Stimulated activated CD8-positive, alpha-beta memory T cell treated with anti-CD3 and anti-CD28 coated beads, Interleukin-15, amount 100 ng/mL, for 24 hours (primary cell): ENCODE data around the gene SUN5.
"Not testable (repeated sequence)": the region's sequence is repeated elsewhere in the genome, so short reads cannot be mapped to it uniquely, and the experiment has no call there.

Experiments
- DNase-seq: peaks from one replicate; pipeline ENCODE4 v3.0.0-alpha.2; 2020; ENCODE audit warnings: low read depth

Gene SUN5, protein sequence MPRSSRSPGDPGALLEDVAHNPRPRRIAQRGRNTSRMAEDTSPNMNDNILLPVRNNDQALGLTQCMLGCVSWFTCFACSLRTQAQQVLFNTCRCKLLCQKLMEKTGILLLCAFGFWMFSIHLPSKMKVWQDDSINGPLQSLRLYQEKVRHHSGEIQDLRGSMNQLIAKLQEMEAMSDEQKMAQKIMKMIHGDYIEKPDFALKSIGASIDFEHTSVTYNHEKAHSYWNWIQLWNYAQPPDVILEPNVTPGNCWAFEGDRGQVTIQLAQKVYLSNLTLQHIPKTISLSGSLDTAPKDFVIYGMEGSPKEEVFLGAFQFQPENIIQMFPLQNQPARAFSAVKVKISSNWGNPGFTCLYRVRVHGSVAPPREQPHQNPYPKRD

DNA sequence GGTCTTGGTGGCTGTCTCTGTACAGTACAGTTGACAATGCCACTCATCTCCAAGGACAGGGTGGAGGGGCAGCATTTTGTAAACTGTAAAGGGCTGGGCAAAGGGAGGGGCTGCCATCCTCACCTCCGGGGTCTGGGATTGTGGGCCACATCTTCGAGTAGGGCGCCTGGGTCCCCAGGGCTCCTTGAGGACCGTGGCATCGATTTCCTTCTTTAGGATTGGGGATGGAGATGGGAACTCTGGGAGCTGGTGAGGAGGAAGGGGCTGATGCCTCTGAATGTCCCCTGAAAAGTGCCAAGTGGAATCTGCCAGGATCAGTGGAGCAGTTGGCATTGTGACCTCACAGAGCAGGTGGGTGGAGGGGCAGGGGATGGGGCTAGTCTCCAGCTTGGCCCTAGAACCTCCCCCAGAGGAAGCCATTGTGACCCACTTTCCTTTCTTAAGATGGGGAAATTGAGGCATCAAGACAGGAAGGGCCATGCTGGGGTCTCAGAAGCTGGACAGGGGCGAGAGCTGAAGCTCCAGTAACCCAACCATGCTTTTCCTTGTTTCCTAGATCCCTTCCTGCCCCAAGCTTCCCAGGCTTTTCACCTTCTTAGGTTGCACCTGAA lies at the start of gene SUN5:
Gene SUN5 (minus strand): TSS at position 293 of the 611 bp plus-strand sequence. CDS start 93 bp downstream, at position 200.
- DNase-seq: no peak

DNA sequence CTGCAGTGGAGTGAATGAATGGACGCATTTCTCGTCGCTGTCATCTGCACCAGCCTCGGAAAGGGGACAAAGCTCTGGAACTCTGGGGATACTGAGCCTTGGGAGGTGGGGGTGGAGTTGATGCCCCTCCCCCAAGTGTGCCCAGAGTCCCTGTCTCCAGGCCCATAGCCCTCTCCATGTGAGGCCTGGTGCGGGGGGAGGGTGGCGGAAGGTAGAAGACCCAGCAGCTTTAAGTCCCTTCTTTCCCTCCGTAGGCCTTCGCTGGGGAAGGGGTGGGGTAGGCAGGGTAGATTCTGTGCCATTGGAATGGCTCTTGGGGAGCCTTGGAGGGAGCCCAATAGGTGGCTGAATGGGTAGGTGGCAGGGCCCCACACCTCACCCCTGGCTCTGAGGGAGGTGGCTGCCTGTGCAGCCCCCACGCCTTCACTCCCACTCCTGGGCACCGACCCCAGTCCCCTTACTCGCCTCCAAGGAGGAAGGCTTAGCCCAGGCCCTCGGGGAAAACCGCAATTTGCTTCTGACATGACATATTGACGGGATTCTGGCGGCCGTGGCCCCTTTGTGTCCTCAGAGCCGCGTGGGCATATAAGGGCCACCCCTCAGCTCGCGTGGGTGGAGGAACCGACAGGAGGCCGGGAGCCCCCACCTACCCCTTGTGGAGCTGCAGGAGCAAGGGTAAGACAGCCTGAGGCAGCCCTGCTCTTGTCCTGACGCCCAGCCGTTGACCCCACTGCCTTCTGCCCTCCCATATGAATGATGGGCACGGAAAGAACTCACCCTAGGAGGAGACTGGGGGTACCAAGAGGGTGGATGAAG lies 49.3 kb upstream of the SUN5 start, which contains the start of gene BPIFB3:
Gene BPIFB3 (plus strand): TSS at position 613 of the 816 bp plus-strand sequence. CDS start 1,533 bp downstream, outside the sequence.
- no peak for DNase-seq

DNA sequence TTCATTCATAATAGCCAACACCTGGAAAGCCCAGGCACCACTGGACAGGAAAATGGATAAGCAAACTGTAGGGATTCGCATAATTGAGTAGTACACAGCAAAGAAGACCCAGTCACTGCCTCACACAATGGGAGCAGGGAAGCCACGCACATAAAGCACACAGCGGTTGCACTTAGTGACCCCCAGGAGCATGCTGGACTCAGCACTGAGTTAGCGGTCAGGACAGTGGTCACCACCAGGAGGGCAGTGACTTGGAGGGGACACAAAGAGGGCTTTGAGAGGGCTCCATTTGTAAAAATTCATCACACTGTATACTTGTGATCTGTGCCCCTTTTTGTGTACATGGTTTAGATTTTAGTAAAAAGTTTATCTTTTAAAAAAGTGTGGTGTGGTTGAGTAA lies 47.1 kb upstream of the SUN5 start:
- DNase-seq: no peak

DNA sequence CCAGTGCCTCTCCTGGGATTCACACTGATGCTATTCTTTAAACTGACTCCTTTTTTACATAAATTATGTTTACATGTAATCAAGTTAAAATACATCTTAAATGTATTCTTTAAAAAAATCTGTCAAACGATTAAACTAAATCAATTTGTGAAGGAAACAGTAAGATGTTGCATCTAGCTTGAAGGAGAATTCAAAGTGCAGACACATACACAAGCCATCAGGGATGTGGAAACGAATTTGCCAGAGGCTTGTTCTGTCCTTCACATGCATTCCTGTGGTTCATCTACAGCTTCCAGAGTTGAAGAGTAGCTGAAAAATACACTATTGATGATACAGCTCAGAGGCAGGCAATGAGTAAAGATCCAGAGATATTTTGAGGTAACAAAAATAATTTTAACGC lies 42.2 kb upstream of the SUN5 start:
- DNase-seq: no peak

DNA sequence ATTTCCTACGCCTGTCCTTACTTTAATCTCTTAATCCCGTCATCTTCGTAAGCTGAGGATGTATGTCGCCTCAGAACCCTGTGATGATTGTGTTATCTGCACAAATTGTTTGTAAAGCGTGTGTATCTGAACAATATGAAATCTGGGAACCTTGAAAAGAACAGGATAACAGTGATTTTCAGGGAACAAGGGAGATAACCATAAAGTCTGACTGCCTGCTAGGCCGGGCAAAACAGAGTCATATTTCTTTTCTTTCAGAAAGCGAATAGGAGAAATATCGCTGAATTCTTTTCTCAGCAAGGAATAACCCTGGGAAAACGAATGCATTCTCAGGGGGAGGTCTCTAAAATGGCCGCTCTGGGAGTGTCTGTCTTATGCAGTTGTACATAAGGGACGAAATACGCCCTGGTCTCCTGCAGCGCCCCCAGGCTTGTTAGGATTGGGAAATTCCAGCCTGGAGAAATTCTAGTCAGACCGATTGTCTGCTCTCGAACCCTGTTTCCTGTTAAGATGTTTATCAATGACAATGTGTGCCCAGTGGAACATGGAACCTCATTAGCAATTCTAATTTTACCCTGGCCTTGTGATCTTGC lies 41.0 kb upstream of the SUN5 start:
- not testable (repeated sequence) for DNase-seq

DNA sequence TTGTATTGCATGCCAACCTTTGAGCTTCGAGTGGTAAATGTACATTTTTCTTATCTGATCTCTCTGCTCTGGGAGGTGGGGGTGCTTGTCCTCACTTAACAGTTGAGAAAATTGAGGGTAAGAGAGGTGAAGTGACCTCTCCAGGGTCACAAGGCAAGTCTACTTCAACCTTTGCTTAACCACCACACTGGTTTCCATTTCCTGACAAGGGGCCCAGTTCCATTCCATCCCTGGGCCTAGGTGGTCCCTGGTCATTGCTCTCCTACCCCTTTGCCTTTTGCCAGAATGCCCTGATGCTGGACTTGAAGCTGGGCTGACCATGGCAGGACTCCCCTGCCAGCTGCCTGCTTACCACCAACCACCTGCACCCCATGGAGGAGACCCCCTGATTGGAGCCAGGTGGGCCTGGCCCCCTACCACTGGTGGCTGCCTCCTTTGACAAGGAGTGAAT lies 39.5 kb upstream of the SUN5 start:
- no peak for DNase-seq

DNA sequence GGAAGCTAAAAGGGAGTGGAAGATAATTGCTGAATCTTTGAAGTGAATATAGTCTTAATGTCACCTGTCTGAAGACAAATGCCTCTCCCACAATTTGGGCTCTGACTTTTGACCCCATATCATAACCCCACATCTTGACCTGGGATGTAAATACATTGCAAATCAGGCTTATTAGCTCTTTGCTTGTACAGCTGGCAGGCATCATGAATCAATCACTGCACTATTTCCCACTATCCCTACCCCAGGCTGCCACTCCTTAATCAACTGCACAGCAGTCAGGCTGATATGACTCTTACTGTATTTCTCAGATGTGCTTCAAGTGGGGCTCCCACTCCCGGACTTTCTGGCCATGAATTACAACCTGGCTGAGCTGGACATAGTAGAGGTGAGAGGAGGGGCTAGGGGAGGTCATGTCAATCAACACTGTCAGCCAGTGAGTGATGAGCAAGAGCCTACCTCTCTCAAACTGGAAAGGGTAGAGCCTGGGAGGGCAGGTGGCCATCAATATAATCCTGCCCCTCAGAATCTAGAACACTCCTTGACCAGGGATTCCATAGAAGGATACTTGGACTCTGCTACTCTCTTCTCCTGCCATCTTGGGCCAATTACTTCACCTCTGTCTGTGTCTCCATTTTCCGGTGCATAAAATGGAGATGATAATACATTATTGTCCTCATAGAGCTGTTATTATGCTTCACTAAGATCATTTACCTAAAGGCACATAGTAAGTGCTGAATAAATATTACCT lies 38.9 kb upstream of the SUN5 start:
- no peak for DNase-seq

DNA sequence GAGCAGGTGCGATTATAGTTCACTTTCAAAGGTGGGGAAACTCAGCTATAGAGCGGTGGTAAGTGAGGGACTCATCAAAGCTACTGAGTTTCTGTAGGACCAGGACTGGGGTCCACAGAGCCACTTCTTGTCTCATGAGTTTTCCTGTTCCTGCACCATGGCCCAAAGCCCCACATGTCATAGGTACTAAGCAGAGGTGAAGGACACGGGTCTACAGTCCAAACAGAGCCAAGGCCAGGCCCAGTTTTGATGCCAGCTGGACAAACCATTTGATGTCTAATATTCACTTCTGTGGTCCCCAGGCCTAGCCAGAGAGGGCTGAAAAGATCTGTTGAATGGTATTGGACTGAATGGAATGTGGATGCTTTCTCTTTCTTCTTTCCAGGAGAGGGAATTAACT lies 38.2 kb upstream of the SUN5 start:
- no peak for DNase-seq

DNA sequence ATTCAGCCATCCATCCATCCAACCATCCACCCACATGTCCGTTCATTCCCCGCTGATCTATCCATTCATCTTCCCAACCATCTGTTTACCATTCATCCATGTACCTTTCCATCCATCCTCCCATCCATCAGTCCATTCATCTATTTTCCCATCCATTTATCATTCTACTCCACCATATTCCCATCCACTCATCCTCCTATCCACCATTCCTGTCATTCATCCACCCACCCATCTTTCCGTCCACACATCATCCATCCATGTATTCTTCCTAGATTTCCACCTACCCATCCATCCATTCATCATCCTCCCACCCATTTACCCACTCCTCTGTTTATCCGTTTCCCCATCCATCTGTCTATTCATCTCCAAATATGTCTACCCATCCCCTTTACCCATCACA lies 34.0 kb upstream of the SUN5 start:
- no peak for DNase-seq

DNA sequence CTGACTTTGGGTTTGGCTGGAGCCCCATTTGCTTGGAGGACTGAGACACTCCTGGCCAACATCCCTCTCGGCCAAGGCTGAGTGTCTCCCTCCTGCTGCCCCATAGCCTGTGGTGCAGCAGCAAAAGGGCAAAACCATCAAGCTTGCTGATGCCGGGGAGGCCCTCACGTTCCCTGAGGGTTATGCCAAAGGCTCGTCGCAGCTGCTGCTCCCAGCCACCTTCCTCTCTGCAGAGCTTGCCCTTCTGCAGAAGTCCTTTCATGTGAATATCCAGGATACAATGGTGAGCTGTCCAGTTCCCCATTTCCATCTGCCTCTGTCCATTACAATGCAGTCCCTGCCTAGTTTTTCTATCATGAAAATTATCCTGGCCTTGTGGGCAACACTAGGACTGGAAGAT lies 33.2 kb upstream of the SUN5 start:
- DNase-seq: no peak

DNA sequence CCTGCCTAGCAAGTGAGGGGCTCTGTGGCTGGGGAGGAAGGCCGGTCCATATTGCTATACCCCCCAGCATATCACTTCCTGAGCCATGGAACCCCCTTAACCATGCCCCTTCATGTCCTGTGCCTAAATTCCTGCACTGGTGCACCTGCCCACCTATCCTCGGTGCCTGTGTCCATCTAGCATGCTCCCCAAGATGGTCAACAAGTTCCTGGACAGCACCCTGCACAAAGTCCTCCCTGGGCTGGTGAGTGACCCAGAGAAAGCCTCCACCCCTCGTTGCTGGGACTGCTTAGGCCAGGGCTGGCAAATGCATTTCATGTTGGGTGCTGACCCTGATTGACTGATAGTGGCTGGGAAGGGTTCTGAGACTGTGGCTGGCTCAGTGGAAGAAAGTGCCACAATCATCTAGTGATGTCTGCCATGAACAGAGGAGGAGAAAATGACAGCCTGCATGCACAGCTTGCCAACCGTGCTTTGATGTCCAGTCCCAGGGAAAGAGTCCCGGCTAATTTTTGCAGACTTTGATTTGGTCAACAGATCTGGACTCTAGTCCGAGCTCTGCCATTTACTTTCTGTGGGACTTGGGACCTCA lies 30.8 kb upstream of the SUN5 start:
- no peak for DNase-seq

DNA sequence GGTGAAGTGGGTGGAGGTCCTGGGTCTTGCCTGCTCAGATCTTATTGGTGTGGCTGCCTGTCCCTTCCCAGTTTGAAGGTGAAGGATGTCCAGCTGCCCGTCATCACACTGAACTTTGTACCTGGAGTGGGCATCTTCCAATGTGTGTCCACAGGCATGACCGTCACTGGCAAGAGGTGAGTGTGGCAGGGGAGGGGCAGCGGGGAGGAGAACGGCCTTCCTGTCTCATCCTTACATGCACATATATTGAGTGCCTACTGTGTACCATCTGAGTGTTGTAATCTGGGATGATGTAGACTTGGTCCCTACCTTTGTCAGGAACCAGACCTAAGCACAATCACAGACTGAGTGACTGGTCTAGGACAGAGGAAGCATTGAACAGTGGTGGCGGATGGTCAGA lies 29.9 kb upstream of the SUN5 start:
- DNase-seq: no peak

DNA sequence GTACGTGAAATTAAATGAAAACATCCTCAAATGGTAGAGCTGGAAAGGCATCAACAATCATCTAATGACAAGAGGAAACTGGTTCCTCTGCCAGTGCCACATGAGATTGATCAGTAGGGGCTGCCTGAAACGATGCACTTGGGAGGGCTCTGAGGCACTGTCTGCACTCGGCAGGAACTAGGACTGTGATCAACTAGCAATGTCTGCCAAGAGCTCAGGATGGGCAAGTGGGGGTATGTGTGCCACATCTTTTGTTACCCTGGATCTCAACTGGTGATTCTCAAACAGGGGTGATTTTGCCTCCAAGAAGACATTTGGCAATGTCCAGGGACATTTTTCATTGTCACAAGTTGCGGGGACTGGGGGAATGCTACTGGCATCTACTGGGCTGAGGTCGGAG lies 29.1 kb upstream of the SUN5 start:
- no peak for DNase-seq

DNA sequence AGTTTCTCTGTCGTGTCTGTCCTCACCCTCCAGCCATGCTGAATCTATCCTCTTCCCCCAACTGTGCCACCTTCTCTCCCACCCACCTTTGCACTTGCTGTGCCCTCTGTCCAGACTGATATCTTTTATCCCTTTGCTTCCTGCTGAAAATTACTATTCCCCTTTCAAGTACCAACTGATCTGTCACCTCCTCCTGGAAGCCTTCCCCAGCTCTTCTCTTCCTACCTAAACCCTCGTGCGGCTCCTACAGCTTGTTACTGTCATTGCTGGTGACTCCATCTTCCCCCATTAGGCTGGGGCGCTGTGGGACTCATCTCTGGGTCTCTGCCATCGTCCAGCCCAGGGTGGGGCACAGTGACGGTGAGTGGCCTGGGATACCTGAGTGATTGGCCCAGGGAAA lies 28.3 kb upstream of the SUN5 start:
- DNase-seq: no peak

DNA sequence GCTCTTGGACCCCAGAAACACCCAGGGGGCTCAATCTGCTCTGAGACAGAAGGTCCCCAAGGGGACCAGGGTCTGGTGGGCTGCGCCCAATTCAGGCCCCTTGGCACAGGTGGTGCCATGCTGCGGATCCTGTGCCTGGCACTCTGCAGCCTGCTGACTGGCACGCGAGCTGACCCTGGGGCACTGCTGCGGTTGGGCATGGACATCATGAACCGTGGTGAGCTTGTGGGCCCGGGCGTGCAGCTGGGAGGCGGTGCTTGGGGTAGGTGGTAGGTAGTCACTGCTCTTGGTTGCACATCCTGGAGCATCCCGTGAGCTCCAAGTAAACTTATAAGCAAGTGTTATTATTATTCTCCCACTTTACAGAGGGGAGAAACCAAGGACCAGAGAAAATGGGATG lies 27.3 kb upstream of the SUN5 start, which contains the start of gene BPIFB6:
Gene BPIFB6 (plus strand): TSS at position 118 of the 400 bp plus-strand sequence. CDS start 0 bp downstream, at position 118.
- no peak for DNase-seq

DNA sequence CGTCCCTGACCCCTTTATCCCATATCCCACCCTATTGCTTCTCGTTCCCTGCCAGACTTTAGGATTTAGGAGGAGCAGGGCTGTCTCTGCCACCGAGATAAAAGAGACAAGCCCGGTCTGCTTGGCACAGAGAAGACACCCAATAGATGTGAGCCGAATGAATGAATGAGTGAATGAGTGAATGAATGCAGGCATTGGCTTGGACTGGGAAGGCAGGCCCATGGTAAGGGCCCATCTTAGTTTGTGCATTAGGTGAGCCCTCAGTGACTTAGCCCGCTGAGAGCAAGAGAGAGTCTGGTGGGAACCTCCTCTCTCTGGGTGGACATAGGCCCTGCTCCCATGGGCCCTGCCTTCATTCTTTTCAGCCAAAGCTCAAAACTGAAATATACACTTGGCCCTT lies 26.3 kb upstream of the SUN5 start:
- DNase-seq: no peak

DNA sequence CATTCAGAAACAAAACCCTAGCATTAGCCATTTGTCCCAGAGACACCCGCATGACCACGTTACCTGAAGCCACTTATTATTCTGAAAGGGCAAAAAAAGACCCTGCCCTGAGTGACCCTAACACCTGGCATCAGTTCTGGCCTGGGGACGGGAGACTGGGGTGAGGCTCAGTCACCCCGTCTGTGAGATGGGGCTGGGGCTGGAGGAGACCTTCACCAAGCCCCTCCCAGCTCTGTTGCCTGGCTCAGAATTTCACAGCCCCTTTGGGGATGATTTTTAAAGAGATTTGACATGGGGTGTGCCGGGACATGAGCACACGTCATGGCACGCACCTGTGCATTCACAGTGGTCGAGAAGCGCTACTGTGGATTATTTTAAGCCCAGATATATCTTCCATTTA lies 25.8 kb upstream of the SUN5 start:
- no peak for DNase-seq

DNA sequence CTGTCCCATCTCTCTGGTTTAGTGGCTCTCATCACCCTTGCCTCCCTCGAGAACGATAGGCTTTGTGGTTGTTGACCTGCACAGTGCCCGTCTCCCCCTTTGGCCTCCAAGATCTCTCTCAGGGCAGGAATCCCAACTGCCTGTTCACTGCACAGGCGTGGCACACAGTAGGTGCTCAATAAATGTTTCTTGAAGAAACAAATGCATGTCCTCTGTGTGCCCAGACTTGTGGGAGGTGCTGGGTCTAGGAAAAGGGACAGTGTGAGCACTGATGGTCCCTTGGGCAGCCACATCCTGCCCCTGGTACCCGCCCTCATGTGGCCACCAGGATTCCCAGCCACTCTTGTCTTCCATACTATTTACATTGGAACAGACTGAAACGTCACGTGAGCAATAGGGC lies 24.6 kb upstream of the SUN5 start:
- DNase-seq: no peak

DNA sequence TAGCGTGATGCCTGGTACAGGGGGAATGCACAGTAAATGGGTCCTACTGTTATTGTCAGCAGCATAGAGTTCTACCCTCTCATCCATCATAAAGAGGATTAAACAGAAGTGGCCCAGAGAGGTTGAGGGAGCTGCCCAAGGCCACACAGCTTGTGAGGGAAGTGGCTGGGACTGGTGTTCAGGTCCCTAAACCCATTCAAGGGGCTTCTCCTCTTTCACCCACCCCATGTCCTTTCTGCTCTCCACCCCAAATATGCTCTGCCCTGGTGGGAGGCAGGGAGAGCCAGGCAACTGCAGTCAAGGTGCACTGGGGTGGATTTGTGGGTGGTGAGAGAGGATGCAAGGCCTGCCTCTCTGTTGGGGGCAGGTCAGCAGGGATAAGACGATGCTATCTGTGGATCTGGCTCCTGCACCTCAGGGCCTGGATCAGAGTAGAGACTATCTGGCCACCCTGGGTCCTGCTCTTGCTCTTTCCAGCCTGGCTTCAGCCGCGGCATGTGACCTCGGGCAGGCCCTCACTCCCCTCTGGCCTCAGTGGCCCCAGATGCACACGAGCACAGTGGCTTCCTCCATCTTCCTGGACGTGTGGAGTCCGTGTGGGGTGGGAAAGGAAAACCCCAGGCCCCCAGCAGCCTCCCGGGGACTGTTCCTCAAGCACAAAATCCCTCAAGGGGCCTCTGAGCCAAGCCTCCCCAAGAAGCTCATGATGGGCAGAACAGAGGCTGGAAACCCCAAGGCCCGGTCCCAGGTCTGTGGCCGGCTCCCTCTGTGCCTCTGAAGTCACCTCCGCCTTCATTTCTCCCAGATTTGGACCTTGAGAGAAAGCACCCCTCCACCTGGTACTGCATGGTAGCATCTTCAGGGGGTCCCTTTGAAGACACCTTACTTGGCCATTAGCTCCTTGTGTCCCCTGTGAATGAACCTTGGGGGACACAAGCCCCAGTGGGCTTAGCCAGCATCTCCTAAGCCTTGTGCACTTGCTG lies 23.8 kb upstream of the SUN5 start:
- no peak for DNase-seq
